VCaP (cell line): Measurements from ENCODE around the gene TMEM219.
"Not testable (repeated sequence)": the region's sequence is repeated elsewhere in the genome, so short reads cannot be mapped to it uniquely, and the experiment has no call there.

Experiments used
- H3K27ac ChIP-seq: fragments of 450-650 bp; 2 replicates; pipeline ENCODE4 v1.5.1; 2017
- CTCF ChIP-seq: fragments of 450-650 bp; conservative IDR thresholded peaks from 2 replicates; pipeline ENCODE4 v1.5.1; 2017; ENCODE audit warnings: mild to moderate bottlenecking, moderate library complexity

TMEM219 gene

GRCh38 chr16:29958756-29959155, 3.1 kb upstream of the TMEM219 start:
- TF ChIP-seq CTCF: no peak

GRCh38 chr16:29959293-29959692, 2.6 kb upstream of the TMEM219 start:
- TF ChIP-seq CTCF: no peak
- no peak overlapping the region for H3K27ac ChIP-seq

More at GRCh38 chr16:29958756-29959155, 3.1 kb upstream of the TMEM219 start:
- no peak overlapping the region for H3K27ac ChIP-seq

- H3K27ac ChIP-seq: not testable (repeated sequence)
Measured at GRCh38 chr16:29959821-29960220, 2.1 kb upstream of the TMEM219 start.

- H3K27ac ChIP-seq: peak overlapping the region; percentile 73
- no peak for TF ChIP-seq CTCF
Measured at GRCh38 chr16:29961127-29961478, 776 bp upstream of the TMEM219 start.

GRCh38 chr16:29962344-29962994, 590 bp downstream of the TMEM219 start:
- no peak for TF ChIP-seq CTCF
- peak overlapping the region; percentile 73 for H3K27ac ChIP-seq

- peak overlapping the region; percentile 73; the same call in 1 of the 2 replicates for H3K27ac ChIP-seq
- no peak for TF ChIP-seq CTCF
Measured at GRCh38 chr16:29963021-29963743, 1.3 kb downstream of the TMEM219 start.

GRCh38 chr16:29968205-29968604, 6.3 kb downstream of the TMEM219 start:
- TF ChIP-seq CTCF: no peak
- no peak overlapping the region for H3K27ac ChIP-seq

GRCh38 chr16:29971304-29971703, 9.4 kb downstream of the TMEM219 start:
- no peak for TF ChIP-seq CTCF
- H3K27ac ChIP-seq: no peak overlapping the region
